Inflammatory macrophage treated with lipopolysaccharide for 4 hours (primary cell): ENCODE results near the gene PPP2R2D.
A peak's percentile ranks its signal among the peaks of the same experiment; 100 is the strongest.

ENCODE experiments used
- DNase-seq: peaks from one replicate; pipeline ENCODE4 v3.0.0-alpha.2; 2020

Gene PPP2R2D

DNA sequence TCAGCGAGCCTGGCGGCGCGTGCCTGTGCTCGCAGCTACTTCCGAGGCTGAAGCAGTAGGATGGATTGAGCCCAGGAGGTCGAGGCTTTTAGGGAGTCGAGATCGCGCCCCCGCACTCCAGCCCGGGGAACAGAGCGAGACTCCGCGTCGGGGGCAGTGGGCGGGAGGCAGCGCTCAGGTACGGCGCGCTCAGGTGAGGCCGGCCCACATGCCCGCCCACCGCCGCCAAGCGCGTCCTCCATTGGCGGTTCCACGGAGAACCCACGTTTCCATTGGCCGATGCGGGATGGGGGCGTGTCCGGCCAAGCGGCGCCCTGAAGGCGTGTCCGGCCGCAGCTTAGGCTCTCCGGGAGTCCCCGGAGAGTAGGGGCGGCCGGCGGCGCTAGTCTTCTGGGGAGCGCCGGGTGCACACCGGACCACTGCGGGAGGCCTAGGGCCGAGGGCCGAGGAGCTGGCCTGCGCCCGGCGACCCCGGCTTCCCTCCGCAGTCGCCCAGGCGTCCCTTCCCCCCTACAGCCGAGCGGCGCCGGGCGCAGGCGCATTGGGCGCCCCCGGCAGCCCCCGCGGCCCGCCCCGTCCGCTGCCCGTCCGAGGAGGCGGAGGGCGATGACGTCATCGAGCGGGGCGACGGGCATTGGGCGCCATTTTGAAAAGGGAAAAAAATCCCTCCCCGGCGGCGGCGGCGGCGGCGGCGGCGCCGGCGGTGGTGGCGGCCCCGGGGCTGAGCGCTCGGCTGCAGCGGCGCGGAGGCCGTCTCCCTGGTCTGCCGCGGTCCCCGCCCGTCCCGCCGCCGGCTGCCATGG, at the start of gene PPP2R2D:
Gene PPP2R2D (plus strand): TSS at position 659 of the 803 bp plus-strand sequence. CDS start 141 bp downstream, at position 800.
- DNase-seq: peak; percentile 94

DNA sequence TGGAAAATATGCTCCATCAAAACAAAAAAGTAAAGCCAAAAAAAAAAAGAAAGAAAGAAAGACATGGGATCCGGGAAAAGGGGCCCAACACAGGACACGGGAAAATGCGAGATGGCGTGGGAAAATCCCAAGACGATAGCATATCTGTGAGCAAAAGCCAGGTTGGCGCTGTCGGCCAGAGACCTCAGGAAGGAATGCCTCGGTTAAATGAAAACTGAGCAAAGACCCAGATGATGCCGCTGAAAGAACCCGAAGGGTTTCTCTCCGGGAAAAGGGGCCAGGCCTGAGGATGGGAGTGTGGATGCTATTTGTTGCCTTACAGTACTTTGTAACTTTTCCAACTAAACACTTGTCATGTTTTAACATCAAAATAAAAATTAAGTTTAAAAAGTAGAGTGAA, 49.5 kb upstream of the PPP2R2D start:
- DNase-seq: no peak

DNA sequence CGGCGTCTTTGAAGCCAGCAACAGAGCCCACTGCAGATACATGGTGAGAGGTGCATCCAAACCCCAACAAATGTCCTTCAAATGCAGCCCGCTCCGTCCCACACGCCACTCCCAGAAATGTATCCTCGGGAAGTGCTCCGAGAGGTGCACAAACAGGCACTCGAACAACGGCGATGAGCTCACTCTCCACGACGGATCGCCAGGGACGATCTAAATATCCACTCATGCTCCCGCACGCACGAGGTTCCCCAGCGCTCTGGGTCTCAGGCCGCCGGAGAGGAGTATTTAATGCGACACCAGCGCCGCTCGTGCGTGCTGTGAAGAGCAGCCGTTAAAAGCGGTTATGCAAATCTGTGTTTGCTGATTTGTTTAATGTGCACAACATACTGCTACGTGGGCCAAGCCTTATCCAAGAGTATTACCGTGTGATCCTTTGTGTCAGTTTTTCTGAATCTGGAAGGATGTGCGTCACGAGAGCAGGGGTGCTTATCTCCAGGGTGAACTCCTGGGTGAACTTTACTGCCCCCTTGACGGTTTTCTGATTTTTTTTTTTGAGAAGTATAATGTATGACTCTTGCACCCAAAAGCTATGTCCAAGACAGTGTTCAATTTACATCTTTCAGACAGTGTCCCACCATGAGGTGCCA, 48.5 kb upstream of the PPP2R2D start:
- DNase-seq: no peak

DNA sequence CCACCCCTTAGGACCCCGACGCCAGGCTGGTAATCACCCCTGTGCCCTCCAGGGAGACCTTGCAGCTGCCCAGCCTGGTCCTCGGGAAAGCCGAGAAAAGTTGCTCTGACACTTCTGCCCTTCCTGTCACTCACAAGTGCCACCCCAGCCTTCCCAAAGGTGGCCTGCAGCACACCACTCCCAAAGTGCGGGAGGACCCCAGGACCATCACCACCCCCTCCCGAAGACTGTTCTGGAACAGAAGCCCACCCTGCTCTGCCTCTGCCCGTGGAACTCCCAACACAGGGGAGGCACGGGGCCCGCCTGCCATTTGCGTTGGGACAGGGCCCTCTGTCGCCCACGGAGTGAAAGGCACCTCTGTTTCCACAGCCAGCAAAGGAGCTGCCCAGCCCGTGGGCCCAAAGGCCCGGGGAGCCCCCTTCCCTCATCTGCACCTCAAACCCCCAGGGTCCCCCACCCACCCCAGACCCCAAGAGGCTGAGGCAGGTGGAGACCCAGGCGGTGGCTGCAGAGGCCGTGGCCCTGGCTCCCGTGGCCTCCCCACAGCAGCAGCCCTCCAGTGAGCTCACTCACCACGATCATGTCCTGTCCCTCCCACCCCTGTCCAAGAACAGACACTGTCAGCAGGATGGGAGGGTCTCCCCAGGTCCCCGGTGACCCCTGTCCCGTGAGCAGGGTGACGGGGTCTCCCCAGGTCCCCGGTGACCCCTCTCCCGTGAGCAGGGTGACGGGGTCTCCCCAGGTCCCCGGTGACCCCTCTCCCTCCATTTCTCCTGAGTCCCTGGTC, 47.8 kb upstream of the PPP2R2D start:
- DNase-seq: no peak

DNA sequence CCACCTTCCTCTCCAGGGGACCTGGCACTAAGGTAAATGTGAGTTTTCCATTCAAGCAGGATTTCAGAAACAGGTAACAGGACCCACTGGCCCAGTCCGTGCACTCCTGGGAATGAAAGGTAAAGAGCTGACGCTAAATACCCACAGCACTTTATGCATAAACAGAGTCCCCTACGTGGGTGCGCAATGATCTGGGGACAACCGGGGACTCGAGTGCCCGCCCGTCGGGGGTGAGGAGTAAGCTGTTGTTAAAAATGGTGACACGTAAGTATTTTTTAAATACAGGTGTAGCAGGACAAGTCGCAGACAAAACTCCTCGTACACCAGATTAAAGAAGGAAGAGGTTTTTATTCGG, 47.2 kb upstream of the PPP2R2D start:
- no peak for DNase-seq

DNA sequence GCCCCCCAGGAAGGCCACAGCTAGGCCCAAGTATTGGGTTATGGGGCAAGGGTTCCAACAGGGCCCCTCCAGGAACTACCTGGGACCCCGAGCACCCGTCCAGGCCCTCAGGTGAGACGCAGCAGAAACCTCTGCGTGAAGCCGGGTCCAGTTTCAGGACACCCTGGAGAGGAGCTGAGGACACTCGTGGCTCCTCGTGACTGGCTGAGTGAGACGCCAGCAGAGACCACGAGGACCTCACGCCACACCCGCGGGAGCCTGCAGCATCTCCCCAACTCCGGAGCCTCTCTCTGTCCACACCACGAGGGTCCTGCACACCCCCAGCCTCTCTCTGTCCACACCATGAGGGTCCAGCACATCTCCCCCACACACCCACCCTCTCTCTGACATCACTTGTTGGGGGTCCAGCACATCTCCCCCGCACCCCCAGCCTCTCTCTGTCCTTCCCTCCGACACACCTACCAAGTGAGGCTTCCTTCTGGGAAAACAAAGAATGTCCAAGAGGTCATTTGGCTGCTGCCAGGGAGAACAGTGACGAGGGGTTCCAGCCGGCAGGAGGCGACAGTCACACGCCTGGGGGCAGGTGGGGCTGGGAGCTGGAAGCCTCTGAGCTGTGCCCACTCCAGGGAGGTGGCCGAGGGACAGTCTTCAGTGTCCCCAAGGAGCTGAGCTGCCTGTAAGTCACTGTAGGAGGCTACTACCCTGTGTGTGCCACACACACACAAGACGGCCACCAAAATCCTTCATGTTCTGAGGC, 46.1 kb upstream of the PPP2R2D start:
- DNase-seq: no peak

DNA sequence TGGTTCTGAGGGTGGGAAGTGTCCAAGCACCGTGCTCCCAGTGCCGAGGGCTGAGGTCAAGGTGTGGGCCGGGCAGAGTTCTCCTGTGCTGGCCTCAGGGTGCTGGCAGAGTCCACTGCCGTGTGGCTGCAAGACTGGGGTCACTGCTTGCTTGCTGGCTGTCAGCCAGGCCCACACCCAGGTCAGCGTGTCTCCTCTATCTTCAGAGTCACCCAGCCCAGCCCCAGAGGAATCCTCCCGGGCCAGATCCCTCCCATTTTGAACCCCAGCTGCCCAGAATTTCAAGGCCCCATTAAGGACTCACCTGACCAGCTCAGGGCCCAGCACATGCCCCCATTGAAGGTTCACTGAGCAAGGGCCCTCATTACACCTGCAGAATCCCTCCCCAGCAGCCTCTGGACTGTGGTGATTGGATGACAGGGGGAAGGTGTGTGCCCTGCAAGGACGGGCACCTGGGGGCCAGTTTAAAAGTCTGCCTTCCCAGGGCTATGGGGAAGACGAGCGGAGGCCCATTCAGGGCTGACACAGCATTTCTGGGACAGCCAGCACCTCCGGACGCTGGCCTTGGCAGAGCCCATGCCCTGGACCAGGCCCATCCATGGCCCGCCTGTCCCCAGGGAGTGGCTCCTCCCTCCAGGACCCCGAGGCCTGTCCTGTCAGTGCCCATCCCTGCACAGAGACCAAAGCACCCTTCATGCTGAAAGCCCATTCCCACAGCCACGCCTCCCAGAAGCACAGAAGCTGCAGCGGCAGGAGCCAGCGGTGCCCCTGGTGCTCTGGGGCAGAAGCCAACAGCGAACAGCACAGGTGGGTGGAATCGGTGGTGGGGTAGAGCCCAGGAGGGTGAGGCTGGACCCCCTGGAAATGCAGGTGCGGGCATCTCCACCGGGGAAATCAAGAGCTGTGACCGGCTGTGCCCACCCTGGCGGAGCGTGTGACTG, 45.1 kb upstream of the PPP2R2D start:
- no peak for DNase-seq

DNA sequence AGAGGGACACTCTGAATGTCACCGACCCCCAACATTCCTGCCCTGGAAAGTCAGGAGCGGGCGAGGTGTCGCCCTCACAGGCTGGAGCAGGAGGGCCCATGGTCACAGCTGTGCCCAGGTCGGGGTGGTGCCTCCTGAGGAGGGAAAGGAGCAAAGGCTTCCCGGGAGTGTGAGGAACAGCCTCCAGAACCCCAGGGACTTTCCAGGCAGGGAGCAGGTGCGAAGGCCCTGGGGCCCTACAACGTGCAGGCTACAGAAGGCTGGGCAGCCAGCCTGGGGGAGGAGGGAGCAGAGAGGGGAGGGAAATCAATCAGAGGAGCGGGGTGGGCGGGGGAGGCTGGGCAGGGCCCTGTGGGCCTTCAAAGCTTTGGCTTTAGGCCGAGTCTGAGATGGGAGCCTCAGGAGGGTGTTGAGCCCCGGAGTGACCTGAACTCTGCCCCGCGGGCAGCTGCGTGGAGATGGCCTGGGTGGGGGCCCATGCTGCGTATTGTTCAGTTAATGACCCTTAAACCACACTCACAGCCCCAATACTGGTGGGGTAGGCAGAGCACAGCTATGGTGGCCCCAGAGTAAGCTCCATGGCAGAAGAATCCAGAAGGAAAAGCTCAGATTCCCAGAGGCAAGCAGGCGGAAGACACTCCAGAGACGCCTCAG, 44.2 kb upstream of the PPP2R2D start:
- DNase-seq: no peak

DNA sequence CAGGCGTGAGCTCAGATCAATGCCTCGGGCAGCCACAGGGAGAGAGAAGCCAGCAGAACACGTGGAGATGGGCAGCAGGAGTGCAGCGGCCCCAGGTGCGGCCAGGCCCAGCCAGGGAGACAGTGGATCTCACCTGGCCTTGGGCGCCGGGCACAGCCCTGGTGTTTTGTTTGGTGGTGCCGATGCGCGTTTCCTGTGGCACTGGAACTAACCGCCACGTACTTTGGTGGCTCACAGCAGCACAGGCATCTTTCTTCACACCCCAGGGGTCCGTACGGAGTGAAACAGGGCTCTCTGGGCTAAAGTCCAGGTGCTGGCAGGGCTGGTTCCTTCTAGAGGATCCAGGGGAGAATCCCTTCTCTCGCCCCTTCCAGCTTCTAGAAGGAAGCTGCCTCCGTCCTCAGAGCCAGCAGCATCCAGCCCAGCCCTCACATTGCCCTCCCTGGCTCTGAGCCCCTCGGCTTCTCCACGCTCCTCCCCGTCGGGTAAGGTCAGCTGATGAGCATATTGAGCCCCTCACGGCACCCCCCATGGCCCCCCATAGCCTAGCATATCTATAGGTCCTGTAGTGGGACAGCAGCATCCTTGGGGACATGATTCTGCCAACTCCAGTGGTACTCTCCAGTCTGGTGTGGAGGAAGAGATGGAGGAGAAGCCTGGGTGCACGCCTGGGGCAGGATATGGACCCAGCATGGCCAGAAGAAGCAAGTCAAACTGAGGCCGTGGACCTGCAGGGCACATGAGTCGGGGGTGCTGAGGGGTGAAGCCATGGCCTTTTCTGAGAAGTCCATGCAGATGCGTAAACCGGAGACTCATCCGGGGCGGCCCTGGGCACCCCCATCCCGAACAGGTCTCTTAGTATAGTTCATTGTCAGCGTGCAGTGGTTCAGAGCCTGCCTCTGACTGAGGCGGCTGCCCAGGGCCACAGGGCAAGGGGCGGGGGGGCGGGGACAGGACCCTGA, 43.4 kb upstream of the PPP2R2D start:
- no peak for DNase-seq

DNA sequence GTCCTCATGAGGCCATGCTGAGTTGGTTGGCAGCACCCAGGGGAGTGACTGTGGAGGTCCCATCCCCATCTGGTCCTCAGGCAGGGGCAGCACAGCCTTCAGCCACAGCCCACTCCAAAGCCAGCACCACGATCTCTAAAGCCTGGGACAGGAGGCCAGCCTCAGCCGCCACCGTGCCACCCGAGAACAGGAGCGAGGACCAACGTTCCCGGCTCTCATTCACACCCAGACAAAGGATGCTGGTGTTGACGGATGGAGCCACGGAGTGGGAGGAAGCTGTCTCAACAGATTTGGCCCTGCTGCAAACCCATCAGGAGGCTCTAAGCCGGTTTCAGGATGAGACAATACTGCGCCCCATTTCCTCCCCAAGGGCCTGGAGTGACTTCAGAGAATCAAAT, 42.7 kb upstream of the PPP2R2D start:
- DNase-seq: no peak

DNA sequence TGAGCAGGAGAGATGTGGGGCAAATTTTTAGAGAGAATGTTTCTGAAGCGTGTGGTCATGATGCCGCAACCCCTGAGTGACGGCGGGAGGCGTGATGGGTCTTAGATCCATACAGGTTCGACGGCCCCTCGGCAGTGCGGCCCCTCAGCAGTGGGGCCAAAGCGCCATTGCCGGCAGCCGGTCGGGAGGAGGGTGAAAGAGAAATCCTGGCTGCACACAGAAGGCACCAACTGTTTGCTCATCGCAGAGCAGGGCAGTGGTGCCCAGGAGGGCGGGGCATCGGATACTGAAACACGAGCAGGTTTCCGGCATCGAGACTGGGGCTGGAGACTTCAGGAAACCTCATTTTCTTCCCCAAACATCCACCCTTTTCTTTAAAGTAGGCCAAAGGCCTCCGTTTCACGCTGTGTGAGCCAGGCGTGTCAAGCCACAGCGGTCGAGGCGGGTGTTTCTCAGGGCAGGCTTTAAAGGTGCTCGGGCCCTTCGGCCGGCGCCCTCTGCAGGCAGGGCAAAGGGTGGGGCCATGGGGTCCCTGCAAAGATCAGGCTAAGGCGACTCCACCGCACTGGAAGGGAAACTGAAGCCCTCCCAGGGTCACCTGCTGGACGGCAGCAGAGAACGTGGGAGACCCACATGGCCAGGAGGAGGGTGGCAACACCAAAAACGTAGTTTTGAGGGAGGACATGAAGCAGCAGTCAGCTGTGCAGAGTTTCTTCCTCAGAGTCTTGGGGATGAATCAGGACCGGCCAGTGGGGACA, 42.0 kb upstream of the PPP2R2D start:
- DNase-seq: no peak

DNA sequence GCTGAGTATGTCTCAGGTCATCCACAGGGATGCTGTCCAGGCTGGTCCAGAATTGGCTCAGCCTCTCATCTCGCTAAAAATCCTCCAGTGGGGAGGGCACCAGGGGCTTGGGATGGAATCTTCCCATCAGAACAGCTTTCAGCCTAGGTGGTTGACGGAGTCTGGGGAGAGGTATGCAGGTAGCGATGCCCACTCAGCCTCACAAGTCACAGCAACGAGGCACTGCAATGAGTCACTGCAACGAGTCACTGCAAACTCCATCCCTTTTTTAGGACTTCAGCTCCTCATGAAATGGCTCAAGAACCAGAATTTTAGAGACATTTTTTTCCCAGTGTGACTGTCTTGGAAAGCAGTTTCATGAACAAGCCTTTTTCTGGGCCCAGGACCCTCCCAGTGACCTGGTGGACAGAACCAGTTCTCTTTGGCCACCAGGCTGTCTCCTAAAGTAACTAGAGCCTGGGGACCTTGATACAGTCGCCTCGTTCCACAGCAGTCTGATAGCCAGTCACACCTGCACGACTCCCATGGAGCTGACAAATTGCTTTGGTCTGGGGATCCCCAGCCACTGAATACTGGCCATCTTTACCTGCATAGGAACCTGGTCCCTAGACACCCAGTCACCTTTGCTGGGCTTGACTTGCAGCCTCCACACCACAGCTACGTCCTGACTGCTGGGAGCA, 41.3 kb upstream of the PPP2R2D start:
- no peak for DNase-seq

DNA sequence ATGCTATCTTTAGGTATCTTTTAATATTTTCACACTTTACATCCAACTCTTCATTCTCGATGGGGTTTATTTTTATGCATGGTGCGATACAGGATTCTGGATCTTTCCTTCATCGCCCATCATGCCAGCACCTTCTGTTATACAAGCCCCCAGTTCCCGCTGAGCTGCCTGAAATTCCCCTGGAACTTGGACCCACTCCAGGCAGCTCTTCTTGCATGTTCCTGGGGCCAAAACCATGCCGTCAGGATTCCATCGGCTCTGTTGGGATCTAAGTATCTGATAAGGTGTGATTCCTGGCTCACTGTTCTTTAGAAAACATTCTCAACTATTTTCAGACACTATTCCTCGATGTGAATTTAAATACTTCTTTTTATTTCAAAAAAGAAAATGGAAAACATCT, 40.5 kb upstream of the PPP2R2D start:
- DNase-seq: no peak

DNA sequence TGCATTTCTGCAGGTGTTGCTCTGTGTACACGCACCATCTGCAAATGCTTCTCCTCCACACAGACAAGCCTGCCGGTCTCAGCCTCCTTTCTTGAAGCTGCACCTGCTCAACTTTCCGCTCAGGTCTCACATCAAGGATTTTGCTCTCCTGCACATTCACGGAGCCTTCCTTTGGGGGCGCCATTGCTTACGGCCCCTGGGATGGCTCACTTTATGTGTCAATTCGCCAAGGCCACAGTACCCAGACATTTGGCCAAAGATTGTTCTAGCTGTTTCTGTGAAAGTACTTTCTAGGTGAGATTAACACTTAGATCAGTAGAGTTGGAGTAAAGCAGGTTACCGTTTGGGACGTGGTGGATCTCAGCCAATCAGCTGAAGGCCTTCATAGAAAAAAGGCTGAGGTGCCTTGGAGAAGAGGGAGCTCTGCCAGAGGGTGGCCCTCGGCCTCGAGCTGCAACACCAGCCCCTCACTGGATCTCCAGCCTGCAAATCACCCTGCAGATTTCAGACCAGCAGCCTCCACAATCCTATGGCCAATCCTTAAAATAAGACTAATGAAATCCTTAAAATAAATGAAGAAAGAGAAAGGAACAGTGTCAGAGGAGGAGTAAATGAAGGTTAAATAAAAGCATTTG, 39.9 kb upstream of the PPP2R2D start:
- DNase-seq: no peak

DNA sequence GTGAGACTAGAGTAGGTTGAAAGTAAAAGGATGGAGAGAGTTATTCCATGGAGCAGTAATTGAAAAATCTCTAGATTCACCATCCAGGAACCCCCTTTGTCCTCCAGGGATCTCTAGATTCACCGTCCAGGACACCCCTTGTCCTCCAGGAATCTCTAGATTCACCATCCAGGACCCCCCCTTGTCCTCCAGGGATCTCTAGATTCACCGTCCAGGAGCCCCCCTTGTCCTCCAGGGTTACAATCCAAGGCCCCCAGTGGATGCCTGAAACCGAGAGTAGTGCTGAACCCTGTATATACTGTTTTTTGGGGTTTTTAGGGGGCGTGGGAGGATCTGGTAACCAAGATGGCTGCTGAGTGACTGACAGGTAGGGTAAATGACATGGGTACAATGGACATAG, 38.3 kb upstream of the PPP2R2D start:
- DNase-seq: no peak

DNA sequence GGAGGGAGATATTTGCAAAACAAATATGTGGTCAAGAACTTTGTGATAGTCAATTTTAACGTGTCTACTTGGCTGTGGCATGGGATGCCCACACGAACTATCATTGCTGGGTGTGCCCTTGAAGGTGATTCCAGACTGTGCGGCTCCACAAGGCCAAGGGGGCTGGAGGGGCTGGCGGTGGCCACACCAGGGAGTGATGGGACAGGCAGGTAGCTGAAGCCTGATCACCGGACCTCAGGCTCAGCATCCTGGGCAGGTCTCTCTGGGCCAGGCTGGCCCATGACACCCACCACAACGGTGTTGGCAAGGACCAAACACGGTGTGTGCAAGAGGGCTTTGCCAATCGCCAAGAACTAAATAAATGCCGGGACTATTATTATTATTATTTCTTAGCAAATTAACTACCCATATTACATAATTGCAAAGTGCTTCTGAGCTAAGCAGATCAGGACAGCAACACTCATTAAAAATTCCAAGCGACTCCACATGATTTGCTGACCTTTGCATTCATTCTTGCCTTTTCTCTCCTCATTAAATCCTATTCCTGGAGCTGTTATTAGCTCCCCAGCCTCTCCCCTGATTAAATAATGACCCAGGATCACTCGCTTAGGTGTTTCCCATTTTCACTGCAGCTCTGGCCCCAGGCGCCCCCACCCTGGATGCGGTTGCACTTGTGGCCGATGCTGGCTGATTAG, 35.4 kb upstream of the PPP2R2D start:
- no peak for DNase-seq

DNA sequence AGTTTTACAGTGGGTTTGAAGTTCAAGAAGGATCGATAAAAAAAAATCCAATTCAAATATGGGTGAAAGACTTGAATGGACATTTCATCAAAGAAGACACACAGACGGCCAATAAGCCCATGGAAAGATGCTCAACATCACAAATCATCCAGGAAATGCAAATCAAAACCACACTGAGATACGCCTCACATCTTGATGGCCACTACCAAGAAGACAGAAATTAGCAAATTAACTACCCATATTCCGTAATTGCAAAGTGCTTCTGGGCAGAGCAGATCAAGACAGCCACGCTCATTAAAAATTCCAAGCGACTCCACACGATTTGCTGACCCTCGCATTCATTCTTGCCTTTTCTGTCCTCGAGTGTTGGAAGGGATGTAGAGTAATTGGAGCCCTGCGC, 34.1 kb upstream of the PPP2R2D start:
- DNase-seq: no peak

DNA sequence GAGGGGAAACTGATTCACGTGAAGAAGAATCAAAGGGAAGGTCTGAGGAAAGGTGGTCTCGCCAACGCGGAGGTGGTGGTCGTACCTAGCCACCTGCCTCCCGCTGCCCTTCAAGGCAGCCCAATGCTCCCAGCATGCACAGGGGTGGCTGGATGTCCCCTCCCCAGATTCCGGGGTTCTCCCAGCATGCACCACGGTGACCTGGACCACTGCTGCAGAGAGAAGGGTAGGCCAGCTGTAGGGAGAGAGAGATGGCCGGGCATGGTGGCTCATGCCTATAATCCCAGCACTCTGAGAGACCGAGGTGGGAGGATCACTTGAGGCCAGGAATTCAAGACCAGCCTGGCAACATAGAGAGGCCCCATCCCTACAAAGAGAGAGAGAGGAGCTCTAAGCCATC, 32.4 kb upstream of the PPP2R2D start:
- no peak for DNase-seq
